ENCODE measurements around the gene APBA2.

Gene APBA2

GRCh38 chr15:29131840-29132420 is 246.2 kb downstream of the APBA2 start:
- no peak overlapping the region for H3K4me3 ChIP-seq (ENCODE audit: low read depth in 1 of 5, low read length in 5 of 5)
- H3K9ac ChIP-seq (ENCODE audit: low read length in 5 of 5): no peak overlapping the region
- peaks cover 8 to 12% (median 9%) of the 10 kb centered on the region in 5 donors for H3K27me3 ChIP-seq (ENCODE audit: control insufficient read depth in 5 of 5, insufficient read depth in 4 of 5, low read length in 5 of 5)
- no peaks in the 10 kb centered on the region for H3K36me3 ChIP-seq (ENCODE audit: control insufficient read depth in 5 of 5, insufficient read depth in 5 of 5, low read length in 5 of 5)
- no peaks in the 10 kb centered on the region for H3K4me1 ChIP-seq (ENCODE audit: control insufficient read depth in 5 of 5, insufficient read depth in 5 of 5, low read length in 5 of 5)
- H3K9me3 ChIP-seq (ENCODE audit: control insufficient read depth in 5 of 5, low read length in 5 of 5): no peaks in the 10 kb centered on the region
- no peak overlapping the region for H3K27ac ChIP-seq (ENCODE audit: low read depth, low read length)

- Histone ChIP-seq H3K27ac (ENCODE audit: low read depth, low read length) (no peak overlapping the region), H3K9me3 (ENCODE audit: control insufficient read depth in 5 of 5, low read length in 5 of 5) (no peaks in the 10 kb centered on the region), H3K9ac (ENCODE audit: low read length in 5 of 5) (no peak overlapping the region), H3K27me3 (ENCODE audit: control insufficient read depth in 5 of 5, insufficient read depth in 4 of 5, low read length in 5 of 5) (peaks cover 2 to 12% (median 9%) of the 10 kb centered on the region in 5 donors), H3K4me1 (ENCODE audit: control insufficient read depth in 5 of 5, insufficient read depth in 5 of 5, low read length in 5 of 5) (no peaks in the 10 kb centered on the region), H3K36me3 (ENCODE audit: control insufficient read depth in 5 of 5, insufficient read depth in 5 of 5, low read length in 5 of 5) (no peaks in the 10 kb centered on the region), H3K4me3 (ENCODE audit: low read depth in 1 of 5, low read length in 5 of 5) (no peak overlapping the region)
These were observed 247.0 kb downstream of the APBA2 start for GRCh38 chr15:29132735-29133181.

GRCh38 chr15:29133321-29133720 is 247.5 kb downstream of the APBA2 start:
- no peaks in the 10 kb centered on the region for H3K36me3 ChIP-seq (ENCODE audit: control insufficient read depth in 5 of 5, insufficient read depth in 5 of 5, low read length in 5 of 5)
- no peak overlapping the region for H3K9ac ChIP-seq (ENCODE audit: low read length in 5 of 5)
- no peaks in the 10 kb centered on the region for H3K4me1 ChIP-seq (ENCODE audit: control insufficient read depth in 5 of 5, insufficient read depth in 5 of 5, low read length in 5 of 5)
- peaks cover 1 to 12% (median 9%) of the 10 kb centered on the region in 5 donors for H3K27me3 ChIP-seq (ENCODE audit: control insufficient read depth in 5 of 5, insufficient read depth in 4 of 5, low read length in 5 of 5)
- no peaks in the 10 kb centered on the region for H3K9me3 ChIP-seq (ENCODE audit: control insufficient read depth in 5 of 5, low read length in 5 of 5)
- H3K27ac ChIP-seq (ENCODE audit: low read depth, low read length): no peak overlapping the region
- H3K4me3 ChIP-seq (ENCODE audit: low read depth in 1 of 5, low read length in 5 of 5): no peak overlapping the region

- peaks cover 5 to 15% (median 11%) of the 10 kb centered on the region in 5 donors for H3K27me3 ChIP-seq (ENCODE audit: control insufficient read depth in 5 of 5, insufficient read depth in 4 of 5, low read length in 5 of 5)
- H3K4me3 ChIP-seq (ENCODE audit: low read depth in 1 of 5, low read length in 5 of 5): no peak overlapping the region
- H3K27ac ChIP-seq (ENCODE audit: low read depth, low read length): no peak overlapping the region
- H3K4me1 ChIP-seq (ENCODE audit: control insufficient read depth in 5 of 5, insufficient read depth in 5 of 5, low read length in 5 of 5): no peaks in the 10 kb centered on the region
- H3K9me3 ChIP-seq (ENCODE audit: control insufficient read depth in 5 of 5, low read length in 5 of 5): no peaks in the 10 kb centered on the region
- H3K9ac ChIP-seq (ENCODE audit: low read length in 5 of 5): no peak overlapping the region
- no peaks in the 10 kb centered on the region for H3K36me3 ChIP-seq (ENCODE audit: control insufficient read depth in 5 of 5, insufficient read depth in 5 of 5, low read length in 5 of 5)
These were observed 248.0 kb downstream of the APBA2 start for GRCh38 chr15:29133791-29134190.

- Histone ChIP-seq H3K4me3 (ENCODE audit: low read depth in 1 of 5, low read length in 5 of 5) (no peak overlapping the region), H3K9me3 (ENCODE audit: control insufficient read depth in 5 of 5, low read length in 5 of 5) (no peaks in the 10 kb centered on the region), H3K36me3 (ENCODE audit: control insufficient read depth in 5 of 5, insufficient read depth in 5 of 5, low read length in 5 of 5) (no peaks in the 10 kb centered on the region), H3K27ac (ENCODE audit: low read depth, low read length) (no peak overlapping the region), H3K9ac (ENCODE audit: low read length in 5 of 5) (no peak overlapping the region), H3K4me1 (ENCODE audit: control insufficient read depth in 5 of 5, insufficient read depth in 5 of 5, low read length in 5 of 5) (no peaks in the 10 kb centered on the region), H3K27me3 (ENCODE audit: control insufficient read depth in 5 of 5, insufficient read depth in 4 of 5, low read length in 5 of 5) (peaks cover 9 to 18% (median 15%) of the 10 kb centered on the region in 5 donors)
These were observed 248.5 kb downstream of the APBA2 start for GRCh38 chr15:29134239-29134638.

- no peaks in the 10 kb centered on the region for H3K9me3 ChIP-seq (ENCODE audit: control insufficient read depth in 5 of 5, low read length in 5 of 5)
- H3K4me1 ChIP-seq (ENCODE audit: control insufficient read depth in 5 of 5, insufficient read depth in 5 of 5, low read length in 5 of 5): peaks cover 0 to 4% (median 3%) of the 10 kb centered on the region in 5 donors
- no peak overlapping the region for H3K4me3 ChIP-seq (ENCODE audit: low read depth in 1 of 5, low read length in 5 of 5)
- H3K27me3 ChIP-seq (ENCODE audit: control insufficient read depth in 5 of 5, insufficient read depth in 4 of 5, low read length in 5 of 5): peaks cover 7 to 23% (median 13%) of the 10 kb centered on the region in 5 donors
- no peak overlapping the region for H3K27ac ChIP-seq (ENCODE audit: low read depth, low read length)
- no peak overlapping the region for H3K9ac ChIP-seq (ENCODE audit: low read length in 5 of 5)
- no peaks in the 10 kb centered on the region for H3K36me3 ChIP-seq (ENCODE audit: control insufficient read depth in 5 of 5, insufficient read depth in 5 of 5, low read length in 5 of 5)
These were observed 249.0 kb downstream of the APBA2 start for GRCh38 chr15:29134641-29135308.

GRCh38 chr15:29135309-29135657 is 249.5 kb downstream of the APBA2 start:
- Histone ChIP-seq H3K4me1 (ENCODE audit: control insufficient read depth in 5 of 5, insufficient read depth in 5 of 5, low read length in 5 of 5) (peaks cover 0 to 6% (median 5%) of the 10 kb centered on the region in 5 donors), H3K4me3 (ENCODE audit: low read depth in 1 of 5, low read length in 5 of 5) (no peak overlapping the region), H3K36me3 (ENCODE audit: control insufficient read depth in 5 of 5, insufficient read depth in 5 of 5, low read length in 5 of 5) (no peaks in the 10 kb centered on the region), H3K27ac (ENCODE audit: low read depth, low read length) (no peak overlapping the region), H3K27me3 (ENCODE audit: control insufficient read depth in 5 of 5, insufficient read depth in 4 of 5, low read length in 5 of 5) (peaks cover 3 to 28% (median 16%) of the 10 kb centered on the region in 5 donors), H3K9ac (ENCODE audit: low read length in 5 of 5) (no peak overlapping the region), H3K9me3 (ENCODE audit: control insufficient read depth in 5 of 5, low read length in 5 of 5) (no peaks in the 10 kb centered on the region)

GRCh38 chr15:29135702-29136646 is 250.2 kb downstream of the APBA2 start:
- no peaks in the 10 kb centered on the region for H3K9me3 ChIP-seq (ENCODE audit: control insufficient read depth in 5 of 5, low read length in 5 of 5)
- peaks cover 5 to 35% (median 23%) of the 10 kb centered on the region in 5 donors for H3K27me3 ChIP-seq (ENCODE audit: control insufficient read depth in 5 of 5, insufficient read depth in 4 of 5, low read length in 5 of 5)
- H3K36me3 ChIP-seq (ENCODE audit: control insufficient read depth in 5 of 5, insufficient read depth in 5 of 5, low read length in 5 of 5): no peaks in the 10 kb centered on the region
- H3K9ac ChIP-seq (ENCODE audit: low read length in 5 of 5): no peak overlapping the region
- no peak overlapping the region for H3K27ac ChIP-seq (ENCODE audit: low read depth, low read length)
- peaks cover 0 to 6% (median 5%) of the 10 kb centered on the region in 5 donors for H3K4me1 ChIP-seq (ENCODE audit: control insufficient read depth in 5 of 5, insufficient read depth in 5 of 5, low read length in 5 of 5)
- no peak overlapping the region for H3K4me3 ChIP-seq (ENCODE audit: low read depth in 1 of 5, low read length in 5 of 5)

GRCh38 chr15:29138260-29138659 is 252.5 kb downstream of the APBA2 start:
- H3K9ac ChIP-seq (ENCODE audit: low read length in 5 of 5): no peak overlapping the region
- no peak overlapping the region for H3K27ac ChIP-seq (ENCODE audit: low read depth, low read length)
- peaks cover 9 to 36% (median 29%) of the 10 kb centered on the region in 5 donors for H3K27me3 ChIP-seq (ENCODE audit: control insufficient read depth in 5 of 5, insufficient read depth in 4 of 5, low read length in 5 of 5)
- H3K9me3 ChIP-seq (ENCODE audit: control insufficient read depth in 5 of 5, low read length in 5 of 5): no peaks in the 10 kb centered on the region
- no peaks in the 10 kb centered on the region for H3K36me3 ChIP-seq (ENCODE audit: control insufficient read depth in 5 of 5, insufficient read depth in 5 of 5, low read length in 5 of 5)
- no peak overlapping the region for H3K4me3 ChIP-seq (ENCODE audit: low read depth in 1 of 5, low read length in 5 of 5)
- peaks cover 0 to 6% (median 5%) of the 10 kb centered on the region in 5 donors for H3K4me1 ChIP-seq (ENCODE audit: control insufficient read depth in 5 of 5, insufficient read depth in 5 of 5, low read length in 5 of 5)

GRCh38 chr15:29139072-29139471 is 253.3 kb downstream of the APBA2 start:
- no peak overlapping the region for H3K4me3 ChIP-seq (ENCODE audit: low read depth in 1 of 5, low read length in 5 of 5)
- H3K36me3 ChIP-seq (ENCODE audit: control insufficient read depth in 5 of 5, insufficient read depth in 5 of 5, low read length in 5 of 5): no peaks in the 10 kb centered on the region
- H3K27ac ChIP-seq (ENCODE audit: low read depth, low read length): no peak overlapping the region
- H3K4me1 ChIP-seq (ENCODE audit: control insufficient read depth in 5 of 5, insufficient read depth in 5 of 5, low read length in 5 of 5): peaks cover 0 to 6% (median 5%) of the 10 kb centered on the region in 5 donors
- H3K27me3 ChIP-seq (ENCODE audit: control insufficient read depth in 5 of 5, insufficient read depth in 4 of 5, low read length in 5 of 5): peaks cover 6 to 39% (median 29%) of the 10 kb centered on the region in 5 donors
- no peak overlapping the region for H3K9ac ChIP-seq (ENCODE audit: low read length in 5 of 5)
- H3K9me3 ChIP-seq (ENCODE audit: control insufficient read depth in 5 of 5, low read length in 5 of 5): no peaks in the 10 kb centered on the region

All from subcutaneous abdominal adipose tissue (tissue), 5 donors.